Thoracic aorta (tissue), 2 donors: ENCODE data around the gene FFAR3. TPM values are rescaled to one million over a fixed set of nuclear protein-coding genes. Genes with fewer than 3 reads are reported as not detected.

ENCODE experiments used
- ATAC-seq: fragments of 150-250 bp; one replicate; pipeline ENCODE4 v1.8.0; 2017; ENCODE audit warnings: low read depth; ENCODE audit not compliant: insufficient number of reproducible peaks, low FRiP score
- DNase-seq: peaks from one replicate; pipeline ENCODE4 v3.0.0-alpha.2; 2020; ENCODE audit warnings: low spot score
- H3K27ac ChIP-seq, 2 donors: fragments of 200-600 bp; sonication (generic); 1 replicate in 1 of 2; 2 replicates in 1 of 2; pipeline ENCODE4 v1.5.1; 2016; ENCODE audit warnings: mild to moderate bottlenecking in 2 of 2, moderate library complexity in 2 of 2
- H3K27me3 ChIP-seq: fragments of 200-600 bp; sonication (generic); replicated peaks from 2 replicates; pipeline ENCODE4 v1.6.0; 2016; ENCODE audit warnings: mild to moderate bottlenecking; ENCODE audit not compliant: insufficient read depth
- H3K36me3 ChIP-seq: fragments of 200-600 bp; sonication (generic); one replicate; pipeline ENCODE4 v1.5.1; 2016
- H3K4me1 ChIP-seq, 2 donors: fragments of 200-600 bp; sonication (generic); 1 replicate in 1 of 2; 2 replicates in 1 of 2; pipeline versions ENCODE4 v1.5.1 to v1.6.0; 2016; ENCODE audit warnings: low read depth in 2 of 2, mild to moderate bottlenecking in 1 of 2; ENCODE audit not compliant: control insufficient read depth in 1 of 2
- H3K4me3 ChIP-seq: fragments of 200-600 bp; sonication (generic); 2 replicates; pipeline ENCODE4 v1.5.1; 2016; ENCODE audit warnings: mild to moderate bottlenecking
- H3K9me3 ChIP-seq: fragments of 200-600 bp; sonication (generic); 2 replicates; pipeline ENCODE4 v1.5.1; 2016
- CTCF ChIP-seq: fragments of 200-600 bp; sonication (generic); IDR thresholded peaks from one replicate; pipeline ENCODE4 v1.5.1; 2019; ENCODE audit warnings: antibody characterized with exemption
- total RNA-seq, 2 donors: library from RNA; depleted of rRNA; stranded (reverse); fragments of >200 nt; gene quantifications; one replicate each; pipeline versions ENCODE4 v1.1.0 to v1.2.3, GENCODE V29; 2016

FFAR3 gene
- total RNA-seq, 2 donors from 2014 or later = not detected

- ATAC-seq (no peak), DNase-seq (no peak)
- TF ChIP-seq CTCF = no peak
- H3K27ac ChIP-seq = no peak overlapping the region
- H3K27me3 ChIP-seq = no peaks in the 10 kb centered on the region
- no peaks in the 10 kb centered on the region for H3K36me3 ChIP-seq
- no peaks in the 10 kb centered on the region for H3K4me1 ChIP-seq
- H3K4me3 ChIP-seq = no peak overlapping the region
- H3K9me3 ChIP-seq = no peaks in the 10 kb centered on the region
Measured at GRCh38 chr19:35331551-35332214, 26.6 kb upstream of the FFAR3 start.

GRCh38 chr19:35332817-35333216, 25.4 kb upstream of the FFAR3 start:
- Histone ChIP-seq H3K9me3 (no peaks in the 10 kb centered on the region), H3K4me3 (no peak overlapping the region), H3K27ac (no peak overlapping the region), H3K27me3 (no peaks in the 10 kb centered on the region), H3K36me3 (no peaks in the 10 kb centered on the region), H3K4me1 (no peaks in the 10 kb centered on the region)
- no peak for DNase-seq
- no peak for TF ChIP-seq CTCF
- ATAC-seq = no peak

GRCh38 chr19:35334144-35334753, 24.0 kb upstream of the FFAR3 start:
- Histone ChIP-seq H3K36me3 (no peaks in the 10 kb centered on the region), H3K4me3 (no peak overlapping the region), H3K27me3 (no peaks in the 10 kb centered on the region), H3K27ac (no peak overlapping the region), H3K9me3 (no peaks in the 10 kb centered on the region), H3K4me1 (no peaks in the 10 kb centered on the region)
- no peak for DNase-seq
- no peak for TF ChIP-seq CTCF
- ATAC-seq = no peak

- no peaks in the 10 kb centered on the region for H3K9me3 ChIP-seq
- H3K4me1 ChIP-seq = no peaks in the 10 kb centered on the region
- ATAC-seq = no peak
- H3K27me3 ChIP-seq = no peaks in the 10 kb centered on the region
- no peak for DNase-seq
- no peak for TF ChIP-seq CTCF
- no peak overlapping the region for H3K27ac ChIP-seq
- no peaks in the 10 kb centered on the region for H3K36me3 ChIP-seq
- no peak overlapping the region for H3K4me3 ChIP-seq
Measured at GRCh38 chr19:35336166-35336955, 21.9 kb upstream of the FFAR3 start.
